Lower leg skin (tissue), 3 donors: Measurements from ENCODE around the gene NR1H4.

Experiments
- POLR2A ChIP-seq, 2 donors: fragments of 450-650 bp; IDR thresholded peaks; one replicate each; pipeline ENCODE4 v1.6.1; 2016 to 2017; ENCODE audit warnings: antibody characterized with exemption in 2 of 2, mild to moderate bottlenecking in 1 of 2, moderate library complexity in 1 of 2
- TF ChIP-seq, protein P1 (sequence below), 3 donors: fragments of 450-650 bp; IDR thresholded peaks; one replicate each; pipeline ENCODE4 v1.5.1; 2016; ENCODE audit warnings: antibody characterized with exemption in 3 of 3, mild to moderate bottlenecking in 3 of 3, moderate library complexity in 2 of 3

DNA sequence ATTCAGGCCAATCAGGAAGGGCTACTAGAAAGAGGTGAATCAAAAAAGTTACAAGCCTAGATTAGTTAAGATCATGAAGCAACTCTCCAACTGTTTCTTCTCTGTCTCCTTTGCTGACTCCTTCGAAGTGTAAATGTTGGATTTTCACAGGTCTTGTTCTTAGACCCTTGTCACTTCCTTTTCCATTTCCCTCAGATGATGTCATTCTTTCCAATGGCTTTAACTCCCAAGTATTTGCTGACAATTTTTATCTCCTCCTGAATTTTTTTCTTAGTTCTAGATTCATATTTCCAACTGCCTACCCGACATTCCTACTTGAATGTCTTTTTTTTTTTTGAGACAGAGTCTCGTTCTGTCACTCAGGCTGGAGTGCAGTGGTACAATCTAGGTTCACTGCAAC is 110.6 kb downstream of the NR1H4 start:
- TF ChIP-seq, protein P1, sequence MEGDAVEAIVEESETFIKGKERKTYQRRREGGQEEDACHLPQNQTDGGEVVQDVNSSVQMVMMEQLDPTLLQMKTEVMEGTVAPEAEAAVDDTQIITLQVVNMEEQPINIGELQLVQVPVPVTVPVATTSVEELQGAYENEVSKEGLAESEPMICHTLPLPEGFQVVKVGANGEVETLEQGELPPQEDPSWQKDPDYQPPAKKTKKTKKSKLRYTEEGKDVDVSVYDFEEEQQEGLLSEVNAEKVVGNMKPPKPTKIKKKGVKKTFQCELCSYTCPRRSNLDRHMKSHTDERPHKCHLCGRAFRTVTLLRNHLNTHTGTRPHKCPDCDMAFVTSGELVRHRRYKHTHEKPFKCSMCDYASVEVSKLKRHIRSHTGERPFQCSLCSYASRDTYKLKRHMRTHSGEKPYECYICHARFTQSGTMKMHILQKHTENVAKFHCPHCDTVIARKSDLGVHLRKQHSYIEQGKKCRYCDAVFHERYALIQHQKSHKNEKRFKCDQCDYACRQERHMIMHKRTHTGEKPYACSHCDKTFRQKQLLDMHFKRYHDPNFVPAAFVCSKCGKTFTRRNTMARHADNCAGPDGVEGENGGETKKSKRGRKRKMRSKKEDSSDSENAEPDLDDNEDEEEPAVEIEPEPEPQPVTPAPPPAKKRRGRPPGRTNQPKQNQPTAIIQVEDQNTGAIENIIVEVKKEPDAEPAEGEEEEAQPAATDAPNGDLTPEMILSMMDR (IDR thresholded peaks at IDR 0.05): no peak
- no peak for TF ChIP-seq POLR2A (IDR thresholded peaks at IDR 0.05)
